Measurements from ENCODE around the gene DIDO1. TPM values are rescaled to one million over a fixed set of nuclear protein-coding genes. Genes with fewer than 3 reads are reported as not detected.

The DIDO1 gene
- polyA plus RNA-seq, 1 of the 3 experiments (the other 2 are of a cell fraction): 14.7 TPM

GRCh38 chr20:62916703-62917476 is 9.4 kb downstream of the DIDO1 start:
- no peak overlapping the region for H3K27ac ChIP-seq (ENCODE audit: low read depth in 2 of 2, low read length in 1 of 2)
- peaks cover 11 to 28% of the 10 kb centered on the region in 2 experiments; a peak in 2 of 4 replicates for H3K4me1 ChIP-seq (ENCODE audit: control insufficient read depth in 1 of 2, insufficient read depth in 2 of 2, low read depth in 1 of 2, low read length in 1 of 2)
- CTCF ChIA-PET: interaction anchor here (0.9 to 17.1 kb wide), 5 partner anchors 7 to 95 kb away, joined by 3 to 181 read pairs (median 6); partner anchors contain the start of gene DIDO1
- H3F3A ChIP-seq (replicated peaks; ENCODE audit: insufficient read depth): peaks cover 4% of the 10 kb centered on the region
- 91% methylated on average over 10 of the region's 10 CpGs for WGBS (ENCODE audit: low lambda C conversion rate)
- H3K36me3 ChIP-seq (replicated peaks in 1 of 2; ENCODE audit: control insufficient read depth in 1 of 2, insufficient read depth in 2 of 2, low read length in 1 of 2): peaks cover 15 to 18% of the 10 kb centered on the region in 2 experiments
- no peak overlapping the region for H3K4me3 ChIP-seq (ENCODE audit: low read depth in 2 of 2, low read length in 1 of 2)
- no peak overlapping the region for H3K9ac ChIP-seq
- no peak overlapping the region for H2AFZ ChIP-seq (ENCODE audit: low read depth)
- H3K9me2 ChIP-seq: no peaks in the 10 kb centered on the region
- no peak overlapping the region for H3K4me2 ChIP-seq
- no peak for TF ChIP-seq ELF1 (IDR thresholded peaks at IDR 0.05)
- TF ChIP-seq MXI1 (IDR thresholded peaks at IDR 0.05; ENCODE audit: low read depth, low read length): no peak
- TF ChIP-seq POLR2AphosphoS5 (IDR thresholded peaks at IDR 0.05; ENCODE audit: low read depth, low read length): no peak
- no peak for TF ChIP-seq USF1 (IDR thresholded peaks at IDR 0.05; ENCODE audit: borderline replicate concordance, low read depth)
- TF ChIP-seq PBX3 (IDR thresholded peaks at IDR 0.05): no peak
- TF ChIP-seq EP300 (IDR thresholded peaks at IDR 0.05; ENCODE audit: borderline replicate concordance in 1 of 2, low read depth in 1 of 2, low read length in 1 of 2): no peak
- no peak for TF ChIP-seq IRF3 (IDR thresholded peaks at IDR 0.05; ENCODE audit: low read depth, low read length)
- TF ChIP-seq RFX5 (IDR thresholded peaks at IDR 0.05; ENCODE audit: low read length): no peak
- TF ChIP-seq ZBTB33 (IDR thresholded peaks at IDR 0.05; ENCODE audit: borderline replicate concordance, low read depth): no peak
- TF ChIP-seq USF2 (IDR thresholded peaks at IDR 0.05; ENCODE audit: borderline replicate concordance, low read depth, low read length): no peak
- TF ChIP-seq NRF1 (IDR thresholded peaks at IDR 0.05; ENCODE audit: low read depth, low read length): no peak
- POLR2A ChIA-PET: no interaction called here
- no peaks in the 10 kb centered on the region for H3K27me3 ChIP-seq (ENCODE audit: insufficient read depth)
- H3K9me3 ChIP-seq: no peaks in the 10 kb centered on the region
- DNase-seq: no peak
- H3K79me2 ChIP-seq (ENCODE audit: insufficient read depth): peaks cover 100% of the 10 kb centered on the region
- H4K20me1 ChIP-seq (ENCODE audit: insufficient read depth): peaks cover 100% of the 10 kb centered on the region
